ENCODE data around the gene PPARA.

- TF ChIP-seq EZH2 (IDR thresholded peaks at IDR 0.05; ENCODE audit: insufficient read depth, poor library complexity, severe bottlenecking) (no peak), EZH2phosphoT487 (IDR thresholded peaks at IDR 0.05; ENCODE audit: insufficient read depth, low read depth) (no peak)
These were observed 69.3 kb downstream of the PPARA start for GRCh38 chr22:46219636-46220035.

Measured in GM23248 (cell line).